NCI-H2227 treated with DMSO at 0.1 percent for 48 hours (cell line): ENCODE results near the gene CD151.

ENCODE experiments used
- DNase-seq: peaks from one replicate; lab custom pipeline; 2025; lab: John Stamatoyannopoulos, UW

The CD151 gene

DNA sequence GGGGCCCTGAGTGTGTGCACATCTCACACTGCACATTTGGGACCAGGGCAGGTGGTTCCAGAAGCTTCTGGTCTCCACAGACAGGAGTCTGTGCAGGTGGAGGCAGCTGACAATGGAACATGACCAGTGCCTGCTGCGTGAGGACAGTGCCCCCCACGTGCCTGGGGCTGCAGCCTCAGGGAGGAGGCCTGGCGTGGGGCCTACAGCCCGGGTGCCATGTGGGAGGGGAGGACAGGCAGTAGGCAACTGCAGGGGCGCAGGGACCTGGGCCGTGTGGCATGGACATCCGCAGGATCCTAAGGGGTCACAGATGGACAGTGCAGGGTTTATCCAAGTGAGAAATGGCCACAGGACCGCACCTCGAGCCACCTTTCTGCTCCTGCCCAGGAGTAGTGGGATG is 38.7 kb downstream of the CD151 start:
- DNase-seq: no peak

DNA sequence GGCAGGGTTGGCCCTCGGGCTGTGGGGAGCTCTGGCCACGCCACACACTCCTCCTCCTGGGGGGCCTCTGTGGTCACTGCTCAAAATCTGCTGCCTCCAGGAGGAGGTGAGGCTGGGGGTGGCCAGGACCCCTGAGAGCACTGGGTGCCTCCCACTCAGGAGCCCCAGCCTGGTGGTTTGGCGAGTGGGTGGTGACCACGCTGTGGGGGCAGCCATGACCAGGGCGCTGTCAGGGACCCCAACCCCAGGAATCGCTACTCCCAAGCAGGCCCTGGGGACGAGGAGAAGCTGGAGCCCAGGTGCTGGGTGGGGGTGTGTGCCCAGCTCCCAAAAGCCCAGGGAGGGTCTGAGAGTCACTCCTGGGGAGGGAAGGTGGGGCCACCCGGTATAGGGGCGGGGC is 40.0 kb downstream of the CD151 start:
- no peak for DNase-seq

DNA sequence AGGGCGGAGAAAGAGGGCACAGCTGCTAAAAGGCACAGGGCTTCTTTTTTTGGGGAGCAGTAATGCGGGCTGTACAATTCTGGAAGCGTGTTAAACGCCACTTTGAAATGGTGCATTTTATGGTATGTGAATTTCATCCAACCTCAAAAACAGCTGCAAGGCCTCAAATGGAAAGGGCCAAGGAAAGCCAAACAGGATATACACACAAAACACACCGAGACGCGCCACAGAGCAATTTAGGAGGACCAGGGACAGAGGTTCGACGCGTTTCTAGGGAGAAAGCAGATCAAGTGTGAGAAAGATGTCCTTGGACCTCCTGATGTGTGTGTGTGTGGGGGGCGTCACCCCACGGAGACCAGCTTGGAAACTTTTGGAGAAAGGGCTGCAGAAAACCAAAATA is 41.0 kb downstream of the CD151 start:
- DNase-seq: no peak

DNA sequence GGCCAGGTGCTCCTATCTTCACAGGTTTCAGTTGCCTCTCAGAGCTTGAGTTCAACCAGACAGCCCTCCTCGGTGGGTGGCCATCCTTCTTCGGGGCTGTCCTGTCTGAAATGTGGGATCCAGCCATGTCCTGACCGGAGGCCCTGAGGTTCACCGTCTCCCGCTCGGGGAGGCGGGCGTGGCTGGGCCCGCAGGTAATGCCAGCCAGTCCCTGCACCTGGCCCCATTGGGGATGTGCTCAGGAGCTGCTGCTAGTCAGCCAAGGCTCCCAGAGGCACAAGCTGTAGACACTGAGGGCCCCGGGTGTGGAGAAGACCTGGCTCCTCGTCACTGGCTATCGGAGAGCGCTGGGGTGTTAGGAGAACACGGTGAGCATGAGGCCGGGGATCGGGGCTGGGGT is 42.5 kb downstream of the CD151 start:
- no peak for DNase-seq

DNA sequence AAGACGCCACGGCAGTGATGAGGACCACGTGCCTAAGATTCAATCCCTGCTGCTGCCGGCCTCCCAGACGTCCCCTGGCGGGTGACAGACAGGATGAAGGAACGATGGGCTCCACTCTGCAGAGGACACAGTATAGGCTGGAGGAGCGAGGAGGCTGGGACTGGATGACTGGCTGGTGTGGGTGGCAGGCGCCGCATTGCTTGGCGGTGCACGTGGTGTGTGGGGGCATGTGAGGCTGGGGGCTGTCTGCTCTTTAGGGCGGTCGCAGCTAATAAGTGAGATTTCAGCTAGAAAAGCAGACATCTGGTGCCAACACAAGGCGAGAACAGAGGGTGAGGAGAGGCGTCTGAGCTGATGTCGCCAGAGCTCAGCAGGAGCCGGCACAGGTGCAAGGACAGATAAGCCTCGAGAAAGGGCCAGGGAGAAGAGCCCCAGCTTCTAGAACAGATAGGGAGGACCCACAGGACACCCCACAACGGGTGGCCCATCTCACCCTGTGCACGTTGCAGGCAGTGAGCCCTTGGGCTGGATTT is 43.1 kb downstream of the CD151 start:
- no peak for DNase-seq

DNA sequence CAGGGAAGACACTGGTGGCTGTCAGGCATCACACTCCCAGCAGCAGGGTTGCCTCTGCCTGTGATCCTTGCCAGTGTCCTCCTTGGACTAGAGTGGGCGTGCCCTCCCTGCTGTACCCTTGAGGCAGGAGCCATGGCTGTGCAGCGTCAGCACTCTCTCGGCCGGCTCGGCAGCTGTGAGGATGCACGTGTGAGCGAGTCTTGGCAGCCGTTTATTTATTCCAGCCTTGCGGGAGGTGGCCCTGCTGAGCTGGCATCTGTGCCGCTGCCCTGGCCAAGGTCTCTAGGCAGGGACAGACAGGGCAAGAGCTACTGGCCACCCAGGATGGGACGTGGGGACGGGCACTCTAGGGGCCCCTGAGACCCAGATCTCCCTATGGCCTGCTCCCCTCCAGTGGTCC is 43.8 kb downstream of the CD151 start:
- DNase-seq: no peak

DNA sequence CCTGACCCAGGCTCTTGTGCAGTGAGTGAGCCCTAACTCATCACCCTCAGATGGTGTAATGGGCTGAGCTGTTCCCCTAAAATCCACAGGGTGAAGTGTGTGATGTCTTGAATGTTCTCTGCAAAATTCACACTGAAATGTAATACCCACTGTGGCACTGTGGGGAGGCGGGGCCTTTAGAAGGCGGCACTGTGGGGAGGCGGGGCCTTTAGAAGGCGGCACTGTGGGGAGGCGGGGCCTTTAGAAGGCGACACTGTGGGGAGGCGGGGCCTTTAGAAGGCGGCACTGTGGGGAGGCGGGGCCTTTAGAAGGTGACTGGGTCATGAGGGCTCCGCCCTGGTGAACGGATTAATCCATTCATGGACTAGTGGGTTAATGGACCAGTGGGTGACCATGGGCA is 44.8 kb downstream of the CD151 start:
- no peak for DNase-seq

DNA sequence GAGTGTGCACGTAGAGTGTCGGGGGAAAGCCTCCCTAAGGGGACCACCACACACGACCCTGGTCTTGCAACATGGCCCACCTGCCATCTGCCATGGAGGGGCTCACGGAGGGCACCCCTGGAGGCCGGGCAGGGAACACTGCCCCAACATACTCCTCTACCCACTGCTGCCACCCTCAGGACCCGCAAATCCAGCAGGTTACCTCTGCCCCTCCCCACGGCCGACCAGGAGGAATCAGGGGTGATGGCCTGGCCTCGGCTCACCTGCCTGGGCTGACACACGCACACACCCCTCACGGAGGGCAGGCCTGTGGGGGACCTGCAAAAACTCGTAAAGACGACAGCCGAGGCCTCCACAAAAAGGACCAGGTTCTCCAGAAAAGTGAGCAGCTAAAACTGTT is 47.7 kb downstream of the CD151 start:
- no peak for DNase-seq

DNA sequence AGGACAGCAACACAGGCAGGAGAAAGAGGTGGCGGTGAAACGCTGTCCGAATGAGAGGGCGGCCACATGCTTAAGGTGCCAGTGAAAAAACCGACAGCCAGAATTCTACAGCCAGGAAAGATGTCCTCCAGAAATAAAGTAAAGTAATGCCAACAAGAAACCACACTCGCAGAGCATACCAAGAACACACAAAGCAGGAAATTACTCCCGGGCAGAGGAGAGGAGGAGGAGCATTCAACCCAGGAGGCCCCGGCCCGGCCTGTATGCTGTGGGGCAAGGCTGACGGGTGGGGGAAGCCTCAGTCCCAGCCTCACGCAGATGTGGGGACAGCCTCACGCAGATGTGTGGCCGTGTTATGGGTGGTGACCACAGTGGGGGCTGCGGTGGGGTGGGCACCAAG is 49.8 kb downstream of the CD151 start:
- no peak for DNase-seq

DNA sequence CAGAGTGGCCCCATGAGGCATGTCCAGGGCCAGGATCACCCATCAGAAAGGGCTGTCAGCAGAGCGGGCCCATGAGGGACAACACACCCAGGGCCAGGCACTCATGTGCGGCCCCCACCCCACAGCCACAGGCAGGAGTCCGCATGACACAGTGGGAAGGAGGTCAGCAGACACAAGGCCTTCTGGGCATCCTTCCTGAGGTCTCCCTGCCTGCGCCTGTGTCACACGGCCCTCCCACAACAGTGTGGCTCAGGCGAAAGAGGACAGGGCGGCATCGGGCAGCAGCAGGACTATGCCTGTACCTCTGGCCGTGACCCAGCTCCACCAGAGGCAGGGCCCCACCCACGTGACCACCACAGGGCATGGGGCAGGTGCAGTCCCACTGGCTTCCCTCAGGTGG is 50.8 kb downstream of the CD151 start:
- DNase-seq: no peak

DNA sequence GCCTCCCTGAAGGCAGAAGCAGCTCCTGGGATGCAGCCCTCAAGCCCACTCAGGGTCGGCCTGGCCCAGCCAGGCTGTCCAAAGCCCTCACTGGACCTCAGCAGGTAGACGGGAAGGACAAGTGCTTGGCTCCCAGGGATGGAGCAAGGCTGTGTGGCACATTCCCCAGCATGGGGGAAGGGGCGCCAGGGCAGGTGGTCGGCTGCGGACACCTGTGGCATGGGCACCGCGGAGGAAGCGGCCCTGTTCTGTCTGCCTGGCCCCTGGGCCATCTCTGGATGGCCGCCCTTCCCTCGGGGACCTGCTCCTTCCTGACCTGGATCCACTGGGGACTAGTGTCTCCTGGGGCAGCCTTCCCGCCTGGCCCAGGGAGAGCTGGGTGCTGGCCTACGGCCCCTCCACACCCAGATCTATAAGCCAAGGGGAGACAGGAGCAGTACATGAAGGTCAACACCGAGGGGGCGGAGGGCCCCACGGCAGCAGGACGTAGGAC is 51.9 kb downstream of the CD151 start:
- DNase-seq: no peak

DNA sequence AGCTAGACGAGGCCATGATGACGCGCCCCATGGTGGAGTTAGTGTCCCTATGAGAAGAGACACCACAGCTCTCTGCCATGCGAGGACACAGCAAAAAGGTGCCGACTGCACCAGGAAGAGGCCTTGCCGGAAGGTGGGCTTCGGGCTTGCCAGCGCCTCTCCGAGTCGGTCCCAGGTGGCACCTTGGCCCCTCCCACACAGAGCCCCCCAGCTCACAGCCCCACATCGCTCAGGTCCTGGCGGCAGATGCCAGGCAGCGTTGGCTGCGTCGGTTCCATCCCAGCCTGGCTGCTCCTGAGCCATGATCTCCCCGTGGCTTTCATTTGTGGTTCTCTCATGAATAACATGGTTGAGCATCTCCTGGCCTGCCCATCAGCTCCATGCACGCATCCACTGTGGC is 53.8 kb downstream of the CD151 start:
- DNase-seq: no peak

DNA sequence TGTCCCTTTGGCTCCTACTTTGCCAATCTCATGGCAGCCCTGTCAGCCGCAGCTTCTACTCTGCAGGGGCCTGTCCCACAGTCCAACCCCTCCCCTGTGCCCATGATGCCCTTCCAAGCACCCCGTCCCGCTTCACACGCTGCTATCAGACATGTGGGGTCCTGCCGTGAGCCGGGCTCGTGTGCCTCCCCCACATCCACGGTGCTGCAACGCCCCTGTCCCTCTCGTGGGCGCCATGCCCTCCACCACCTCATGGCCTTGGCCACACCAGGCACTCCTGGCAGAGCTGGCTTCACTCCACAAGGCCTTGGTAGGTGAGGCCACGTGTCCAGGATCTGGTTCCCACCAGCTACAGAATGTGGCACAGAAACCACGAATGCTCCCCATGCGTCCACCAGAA is 54.8 kb downstream of the CD151 start:
- DNase-seq: no peak
